T-helper 22 cell (primary cell): ENCODE results near the gene CFAP74.

Source experiments
- DNase-seq: peaks from one replicate; pipeline ENCODE4 v3.0.0-alpha.2; 2020; ENCODE audit warnings: low read depth

The CFAP74 gene

DNA sequence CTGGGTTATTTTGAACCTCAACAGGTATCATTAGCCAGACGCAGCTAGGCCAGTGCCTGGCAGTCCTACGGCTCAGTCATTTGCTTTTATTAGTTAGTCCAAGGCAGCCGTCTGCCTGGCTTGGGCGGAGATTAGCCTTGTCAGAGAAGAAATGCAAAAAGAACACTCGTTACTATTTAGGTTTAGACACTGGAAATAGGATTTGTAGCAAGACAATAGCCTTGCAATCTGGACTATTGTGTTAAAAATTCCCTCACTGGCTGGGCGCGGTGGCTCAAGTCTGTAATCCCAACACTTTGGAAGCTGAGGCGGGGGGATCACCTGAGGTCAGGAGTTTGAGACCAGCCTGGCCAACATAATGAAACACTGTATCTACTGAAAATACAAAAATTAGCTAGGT is 35.7 kb upstream of the CFAP74 start:
- DNase-seq = no peak

DNA sequence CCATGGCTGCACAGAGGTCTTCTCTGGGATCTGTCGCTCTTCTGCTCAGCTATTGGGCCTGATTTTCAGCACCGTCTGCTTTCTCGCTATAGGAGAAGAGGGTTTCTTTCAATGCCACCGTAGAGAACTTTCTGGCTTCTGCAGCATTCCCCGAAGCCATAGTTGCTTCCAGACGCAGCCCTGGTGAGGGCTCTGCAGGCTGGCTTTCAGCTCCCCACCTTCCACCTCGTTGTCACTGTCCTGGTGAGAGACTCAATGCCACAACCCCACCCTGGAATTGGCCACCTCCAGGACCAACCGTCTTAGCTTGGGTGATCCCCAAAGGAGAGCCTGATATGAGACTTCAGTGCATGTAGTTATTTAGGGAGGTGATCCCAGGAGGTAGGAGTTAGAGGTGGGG is 34.6 kb upstream of the CFAP74 start:
- DNase-seq = no peak

DNA sequence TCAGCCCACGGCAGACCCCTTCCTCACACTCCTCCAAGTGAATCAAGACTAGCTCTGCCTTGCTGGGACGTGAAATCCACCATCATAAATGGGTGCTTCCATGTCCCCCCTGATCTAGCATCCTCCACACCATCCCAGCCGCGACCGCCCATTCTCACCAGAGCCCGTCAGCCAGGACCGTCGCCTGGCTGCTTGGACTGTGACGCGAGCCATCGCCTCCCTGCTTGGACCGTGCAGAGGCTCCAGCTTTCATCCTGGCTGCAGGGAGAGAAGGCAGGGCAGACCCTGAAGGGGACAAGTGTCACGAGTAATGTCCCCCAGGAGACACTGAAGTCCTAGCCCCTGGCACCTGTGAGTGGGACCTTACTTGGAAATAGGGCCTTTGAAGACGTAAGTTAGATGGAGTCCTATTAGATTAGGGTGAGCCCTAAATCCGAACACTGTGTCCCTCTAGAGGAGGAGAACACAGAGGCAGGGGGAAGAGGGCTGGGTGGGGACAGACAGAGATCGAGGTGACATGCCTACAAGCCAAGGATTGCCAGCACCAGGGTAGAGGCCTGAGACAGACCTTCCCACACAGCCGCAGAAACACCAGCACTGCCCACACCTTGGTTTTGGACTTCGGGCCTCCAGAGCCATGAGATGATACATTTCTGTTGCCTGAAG is 33.9 kb upstream of the CFAP74 start:
- DNase-seq = no peak

DNA sequence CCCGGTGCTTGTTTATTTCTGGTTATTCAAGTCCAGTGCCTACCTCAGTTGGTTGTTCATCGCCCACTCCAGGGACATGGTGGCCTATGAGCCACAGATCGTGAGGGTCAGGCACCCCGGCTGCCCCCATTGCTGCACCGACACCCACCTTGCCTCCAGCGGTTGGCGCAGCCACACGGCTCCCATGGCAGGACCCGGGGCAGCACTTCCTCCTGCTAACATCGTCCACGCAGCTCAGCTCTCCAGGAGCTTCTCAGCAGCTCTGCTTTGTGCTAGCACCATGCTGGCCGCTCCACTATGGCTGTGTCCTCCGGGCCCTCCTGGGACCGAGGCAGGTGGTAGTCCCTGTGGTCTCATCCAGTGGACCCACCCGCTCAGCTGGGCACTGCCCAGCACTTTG is 32.7 kb upstream of the CFAP74 start:
- no peak for DNase-seq

DNA sequence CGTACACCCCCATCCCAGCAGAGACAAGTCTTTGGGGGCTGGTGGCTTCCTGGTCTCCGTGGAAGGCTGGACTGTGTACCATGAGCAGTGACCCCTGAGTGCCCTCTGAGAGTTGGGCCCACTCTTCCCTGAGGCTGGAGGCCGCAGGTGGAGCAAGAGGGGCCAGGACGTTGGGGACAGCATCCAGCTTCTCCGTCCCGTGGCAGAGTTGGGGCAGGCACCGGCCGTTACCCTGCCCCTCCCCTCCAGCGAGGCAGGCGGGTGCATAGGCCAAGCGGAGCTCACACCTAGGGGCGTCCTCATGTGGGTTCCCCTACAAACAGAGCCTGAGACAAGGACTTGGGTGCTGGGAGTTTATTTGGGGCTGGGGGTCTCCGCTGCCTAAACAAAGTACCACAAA is 29.6 kb upstream of the CFAP74 start:
- no peak for DNase-seq

DNA sequence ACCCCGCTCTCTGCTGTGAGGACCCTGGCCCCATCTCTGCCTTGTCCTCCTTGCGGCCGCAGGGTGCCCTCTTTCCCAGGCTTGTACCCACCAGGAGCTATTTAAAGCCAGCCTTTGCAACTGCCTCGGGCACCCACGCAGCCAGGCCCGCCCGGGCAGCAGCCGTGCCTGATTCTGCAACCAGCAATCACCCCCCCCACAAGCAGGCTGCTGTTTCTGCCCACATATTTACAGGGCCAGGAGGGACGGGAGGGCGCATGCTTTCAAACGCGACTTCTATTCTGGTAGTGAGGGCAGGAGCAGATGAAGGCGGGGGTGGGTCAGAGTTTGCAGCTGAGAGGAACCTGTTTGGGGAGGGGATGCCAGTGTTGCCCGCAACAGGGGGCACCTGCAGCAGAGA is 29.2 kb upstream of the CFAP74 start:
- DNase-seq = no peak

DNA sequence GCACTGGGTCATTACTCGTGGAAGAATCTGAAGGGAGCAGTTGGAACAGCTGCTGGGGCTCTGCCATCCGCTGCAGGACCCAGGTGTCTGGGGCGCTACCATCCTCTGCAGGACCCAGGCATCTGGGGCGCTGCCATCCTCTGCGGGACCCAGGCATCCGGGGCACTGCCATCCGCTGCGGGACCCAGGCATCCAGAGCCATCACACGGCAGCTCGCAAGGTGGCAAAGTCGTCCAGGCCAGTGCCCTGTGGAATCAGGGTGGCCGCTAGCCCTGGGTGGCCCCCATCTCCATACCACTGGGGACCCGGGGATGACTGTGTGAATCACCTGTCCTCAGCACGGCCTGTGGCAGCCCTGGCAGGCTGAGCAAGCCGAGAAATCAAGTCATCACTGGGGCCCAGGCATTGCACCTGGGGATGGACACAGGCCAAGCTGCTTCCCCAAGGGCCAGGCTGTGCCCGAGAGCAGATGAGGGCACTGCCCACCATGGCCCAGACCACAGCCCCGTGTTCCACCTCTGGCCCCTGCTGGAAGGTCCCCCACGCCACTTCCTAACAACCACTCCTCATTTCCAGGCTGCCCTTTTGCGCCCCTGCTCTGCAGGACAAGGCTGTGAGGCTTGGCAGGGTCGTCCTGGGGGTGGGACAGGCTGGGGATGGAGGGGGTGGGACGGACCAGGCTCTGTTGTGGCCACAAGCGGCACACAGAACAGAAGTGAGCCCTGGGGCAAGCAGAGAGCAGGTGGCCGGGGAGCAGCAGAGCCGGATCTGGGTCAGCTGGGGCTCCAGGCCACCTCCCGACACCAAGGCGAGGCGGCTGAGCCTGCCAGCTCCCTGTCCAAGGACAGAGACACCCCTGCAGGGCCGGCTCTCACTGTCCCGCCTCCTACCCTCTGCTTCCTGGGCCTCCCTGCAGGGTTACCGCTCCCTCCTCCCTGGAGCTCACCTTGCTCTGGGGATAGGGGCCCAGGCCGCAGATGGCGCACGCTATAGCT is 28.3 kb upstream of the CFAP74 start:
- DNase-seq = no peak

DNA sequence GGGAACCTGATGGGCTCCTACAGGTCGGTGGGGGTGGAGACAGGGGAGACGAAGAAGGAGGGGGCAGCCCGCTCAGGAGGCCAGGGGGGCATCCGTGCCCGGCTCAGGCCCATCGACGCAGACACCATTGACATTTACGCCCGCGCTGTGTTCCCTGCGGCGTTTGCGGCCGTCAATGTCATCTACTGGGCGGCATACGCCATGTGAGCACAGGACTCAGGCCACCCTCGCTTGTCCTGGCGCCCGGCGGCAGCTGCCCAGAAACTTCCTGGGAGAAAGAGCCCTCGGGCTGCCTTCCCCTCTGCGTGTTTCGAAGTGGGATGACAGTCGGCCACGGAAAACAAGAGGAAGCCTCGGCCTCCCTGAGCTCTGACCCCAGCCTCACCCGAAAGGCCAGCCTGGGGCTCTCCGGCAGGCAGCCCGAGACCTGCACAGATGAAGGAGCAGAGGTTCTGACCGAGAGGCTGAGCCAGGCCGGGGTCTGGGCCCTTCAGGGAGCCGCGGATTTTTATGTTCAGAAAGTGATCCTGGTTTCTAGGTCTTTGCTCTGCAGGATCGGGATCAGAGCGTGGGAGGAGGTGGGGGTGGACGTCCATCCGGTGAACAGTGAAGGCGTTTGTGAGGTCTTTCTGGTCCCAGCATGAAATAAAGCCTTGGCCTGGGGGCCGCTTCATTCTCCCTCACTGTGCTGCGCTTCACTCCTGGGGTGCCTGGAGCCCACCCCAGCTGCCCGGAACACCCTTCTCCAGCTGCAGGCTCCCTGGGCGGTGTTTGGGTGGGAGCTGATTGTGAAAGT is 26.7 kb upstream of the CFAP74 start:
- no peak for DNase-seq

DNA sequence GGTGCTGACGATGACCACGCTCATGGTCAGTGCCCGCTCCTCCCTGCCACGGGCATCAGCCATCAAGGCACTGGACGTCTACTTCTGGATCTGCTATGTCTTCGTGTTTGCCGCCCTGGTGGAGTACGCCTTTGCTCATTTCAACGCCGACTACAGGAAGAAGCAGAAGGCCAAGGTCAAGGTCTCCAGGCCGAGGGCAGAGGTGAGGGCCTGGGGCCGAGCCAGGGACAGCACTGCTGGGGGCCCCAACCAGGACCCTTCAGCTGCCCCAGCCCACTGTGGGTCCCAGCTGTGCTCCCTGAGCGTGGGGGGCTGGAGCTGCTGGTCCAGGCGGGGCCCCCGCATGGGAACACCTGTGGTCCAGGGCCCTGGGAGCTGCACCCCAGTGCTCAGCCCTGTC is 26.0 kb upstream of the CFAP74 start:
- DNase-seq = no peak

DNA sequence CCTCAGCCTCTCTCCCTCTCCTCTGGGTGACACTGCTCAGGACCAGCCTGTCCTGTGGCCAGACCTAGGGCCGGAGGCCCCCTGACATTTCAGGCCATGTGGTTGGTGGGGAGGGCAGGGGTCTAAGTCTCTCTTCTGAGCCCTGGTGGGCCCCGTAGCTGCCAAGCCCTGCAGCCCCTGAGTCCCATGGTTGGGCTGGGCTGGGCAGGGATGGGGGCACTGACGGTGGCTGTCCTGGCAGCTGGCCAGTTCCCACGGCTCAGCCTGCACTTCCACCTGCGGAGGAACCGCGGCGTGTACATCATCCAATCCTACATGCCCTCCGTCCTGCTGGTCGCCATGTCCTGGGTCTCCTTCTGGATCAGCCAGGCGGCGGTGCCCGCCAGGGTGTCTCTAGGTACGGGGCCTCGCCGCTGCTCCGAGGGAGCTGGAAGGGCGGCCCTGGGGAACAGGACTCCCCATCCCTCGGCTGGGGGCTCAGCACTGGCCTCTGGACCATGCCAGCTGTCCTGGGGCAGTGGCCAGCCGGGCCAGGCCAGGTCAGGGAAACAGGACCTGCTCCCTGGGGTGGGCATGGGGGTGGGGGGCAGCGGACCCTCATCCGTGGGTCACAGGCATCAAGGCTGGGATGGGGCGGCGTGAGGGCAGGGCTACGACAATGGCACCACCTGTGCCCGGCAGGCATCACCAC is 25.4 kb upstream of the CFAP74 start:
- no peak for DNase-seq

DNA sequence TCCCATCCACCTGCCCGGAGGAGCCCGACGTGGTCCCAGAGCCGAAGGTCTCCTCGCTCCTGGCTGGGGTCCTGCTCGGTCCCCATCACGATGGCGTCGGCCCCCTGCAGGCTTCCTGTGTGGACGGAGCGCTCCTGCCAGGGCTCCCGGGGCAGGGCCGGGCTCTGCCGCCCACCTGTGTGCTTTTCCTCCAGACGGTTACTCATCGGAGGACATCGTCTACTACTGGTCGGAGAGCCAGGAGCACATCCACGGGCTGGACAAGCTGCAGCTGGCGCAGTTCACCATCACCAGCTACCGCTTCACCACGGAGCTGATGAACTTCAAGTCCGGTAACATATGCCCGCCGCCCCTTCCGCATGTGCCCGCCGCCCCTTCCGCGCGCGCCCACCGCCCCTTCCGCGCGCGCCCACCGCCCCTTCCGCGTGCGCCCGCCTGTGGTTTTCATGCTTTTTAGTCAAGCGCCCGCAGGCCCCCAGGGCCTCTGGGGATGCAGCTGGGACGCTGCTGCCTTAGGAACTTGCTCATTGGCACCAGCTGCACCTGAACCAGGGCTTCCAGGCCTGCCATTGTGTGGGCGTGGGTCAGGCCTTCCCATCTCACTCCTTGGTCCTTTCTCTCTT is 24.5 kb upstream of the CFAP74 start:
- no peak for DNase-seq

DNA sequence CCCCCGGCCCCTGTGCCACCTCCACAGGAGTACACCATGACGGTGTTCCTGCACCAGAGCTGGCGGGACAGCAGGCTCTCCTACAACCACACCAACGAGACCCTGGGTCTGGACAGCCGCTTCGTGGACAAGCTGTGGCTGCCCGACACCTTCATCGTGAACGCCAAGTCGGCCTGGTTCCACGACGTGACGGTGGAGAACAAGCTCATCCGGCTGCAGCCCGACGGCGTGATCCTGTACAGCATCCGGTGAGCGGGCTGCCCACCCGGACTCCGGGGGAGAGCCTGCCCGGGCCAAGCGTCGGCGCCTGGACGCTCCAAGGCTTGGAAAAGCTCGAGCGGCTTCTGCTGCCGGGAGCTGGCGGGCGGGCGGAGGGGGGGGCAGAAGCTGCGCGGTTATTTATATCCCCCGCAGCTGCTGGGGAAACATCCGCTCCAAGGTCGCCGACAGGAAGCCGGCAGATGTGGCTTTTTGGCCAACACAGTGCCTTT is 21.9 kb upstream of the CFAP74 start:
- DNase-seq = no peak

DNA sequence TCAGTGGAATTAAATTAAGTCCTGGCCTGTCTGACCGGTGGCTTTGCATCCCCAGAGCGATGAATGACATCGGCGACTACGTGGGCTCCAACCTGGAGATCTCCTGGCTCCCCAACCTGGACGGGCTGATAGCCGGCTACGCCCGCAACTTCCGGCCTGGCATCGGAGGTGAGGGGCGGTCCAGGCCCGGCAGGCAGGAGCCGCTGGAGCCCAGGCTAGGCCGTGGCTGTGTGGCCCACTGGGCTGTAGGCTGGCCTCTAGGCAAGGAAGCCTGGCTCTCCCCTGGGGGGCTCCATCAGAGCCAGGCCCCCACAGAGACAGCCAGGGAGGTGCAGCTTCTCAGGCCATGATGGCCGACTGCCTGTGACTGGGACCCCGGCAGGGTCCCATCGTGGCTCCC is 21.3 kb upstream of the CFAP74 start:
- no peak for DNase-seq

DNA sequence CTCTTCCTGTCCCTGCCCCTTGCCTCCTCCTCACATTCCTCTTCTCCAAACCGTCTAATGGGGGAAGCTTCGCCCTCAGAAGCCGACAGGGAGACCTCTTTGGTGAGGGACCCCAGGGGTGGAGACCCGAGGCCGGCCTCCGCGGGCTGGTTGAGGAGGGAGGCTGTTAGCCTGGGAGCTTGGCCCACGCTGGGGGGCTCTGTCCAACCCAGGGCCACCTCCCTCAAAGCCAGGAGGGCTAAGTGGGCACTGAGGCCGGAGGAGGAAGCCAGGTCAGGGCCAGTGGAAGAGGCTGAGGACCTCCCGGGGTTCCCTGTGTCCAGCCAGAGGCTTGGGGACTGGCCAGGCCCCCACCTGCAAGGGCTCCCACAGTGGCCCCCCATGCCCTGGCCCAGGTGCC is 20.9 kb upstream of the CFAP74 start:
- no peak for DNase-seq

DNA sequence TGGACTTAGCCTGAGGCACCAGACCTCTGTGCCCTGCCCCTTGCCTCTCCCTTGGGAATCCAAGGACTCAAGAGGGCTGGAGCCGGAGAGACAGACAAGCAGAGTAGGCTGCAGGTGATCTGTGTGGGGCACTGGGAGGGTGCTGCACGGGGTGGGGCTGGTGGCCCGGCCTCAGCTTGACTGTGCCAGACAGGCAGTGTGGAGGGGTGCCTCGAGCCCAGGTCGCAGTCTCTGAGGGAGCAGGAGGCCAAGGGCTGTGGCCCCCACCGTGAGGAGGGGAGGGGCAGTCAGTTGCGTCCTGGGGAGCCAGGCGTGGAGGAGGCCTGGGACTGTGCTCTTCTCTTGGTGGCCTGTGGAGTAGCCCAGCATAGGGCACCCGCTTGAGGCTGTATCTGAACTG is 19.6 kb upstream of the CFAP74 start:
- DNase-seq = no peak

DNA sequence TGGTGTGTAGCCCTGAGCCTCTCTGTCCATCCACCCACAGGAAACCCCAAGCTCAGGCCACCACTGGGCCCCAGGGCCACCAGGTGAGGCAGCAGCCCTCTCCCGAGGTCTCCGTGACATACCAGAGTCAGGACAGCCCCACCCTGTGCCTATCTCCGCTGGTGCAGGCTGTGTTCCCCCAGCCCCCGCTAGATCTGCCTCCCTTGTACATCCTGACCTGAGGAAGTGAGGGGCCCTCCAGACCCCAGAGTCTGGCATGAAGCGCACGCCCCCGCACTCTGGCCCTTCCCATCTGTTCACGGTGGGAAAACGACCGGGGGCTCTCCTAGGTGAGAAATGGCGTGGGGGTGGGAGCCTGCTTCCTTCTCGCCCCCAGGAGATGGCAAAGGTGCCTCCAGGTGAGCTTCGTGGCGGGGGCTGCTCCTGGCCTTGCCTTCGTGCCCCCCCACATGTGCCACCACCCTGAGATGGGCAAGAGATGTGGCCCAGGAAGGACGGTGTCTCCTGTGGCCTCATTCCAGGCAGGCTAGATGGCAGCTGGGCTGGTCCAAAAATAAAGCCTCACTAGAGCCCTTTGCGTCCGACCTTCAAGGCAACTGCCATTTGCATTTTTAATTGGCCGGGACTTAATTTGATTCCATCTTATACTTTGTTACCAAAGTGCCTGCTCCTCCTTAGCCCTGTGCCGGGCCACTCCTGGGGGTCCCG is 18.6 kb upstream of the CFAP74 start:
- no peak for DNase-seq

DNA sequence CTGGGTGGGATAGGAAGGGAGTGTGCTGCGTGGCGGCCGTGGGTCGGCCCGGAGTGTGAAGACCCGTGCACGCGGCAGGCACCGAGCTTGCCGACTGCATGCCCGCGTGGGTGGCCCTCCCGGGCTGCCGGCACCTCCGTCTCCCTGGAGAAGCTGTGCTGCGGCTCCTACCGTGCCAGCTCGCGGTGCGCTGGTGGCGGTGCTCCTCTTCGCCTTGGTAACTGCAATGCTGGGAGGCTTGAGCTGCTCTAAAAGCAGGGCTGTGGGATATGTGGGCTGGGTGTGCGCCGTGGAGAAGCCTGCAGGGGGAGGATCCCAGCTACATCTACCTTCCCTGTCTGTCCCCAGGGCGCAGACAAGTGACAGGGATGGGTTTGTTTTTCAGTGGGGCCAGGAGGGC is 18.0 kb upstream of the CFAP74 start:
- DNase-seq = no peak

DNA sequence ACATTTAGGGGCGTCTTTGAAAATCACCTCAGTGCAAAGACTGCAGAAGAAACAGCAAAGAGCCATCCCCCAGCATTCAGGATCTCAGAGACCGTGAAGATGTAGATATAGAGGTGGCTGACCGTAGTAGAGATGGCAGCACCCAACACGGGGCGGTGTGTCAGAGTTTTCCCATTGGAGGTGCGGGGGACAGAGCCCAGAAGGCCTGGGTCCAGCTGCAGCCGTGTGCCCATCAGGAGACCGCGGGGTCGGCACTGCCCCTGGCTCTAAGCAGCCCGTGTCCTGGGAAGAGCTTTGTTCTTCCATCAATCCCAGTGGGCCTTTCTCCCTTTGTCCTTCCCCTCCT is 16.7 kb upstream of the CFAP74 start:
- no peak for DNase-seq

DNA sequence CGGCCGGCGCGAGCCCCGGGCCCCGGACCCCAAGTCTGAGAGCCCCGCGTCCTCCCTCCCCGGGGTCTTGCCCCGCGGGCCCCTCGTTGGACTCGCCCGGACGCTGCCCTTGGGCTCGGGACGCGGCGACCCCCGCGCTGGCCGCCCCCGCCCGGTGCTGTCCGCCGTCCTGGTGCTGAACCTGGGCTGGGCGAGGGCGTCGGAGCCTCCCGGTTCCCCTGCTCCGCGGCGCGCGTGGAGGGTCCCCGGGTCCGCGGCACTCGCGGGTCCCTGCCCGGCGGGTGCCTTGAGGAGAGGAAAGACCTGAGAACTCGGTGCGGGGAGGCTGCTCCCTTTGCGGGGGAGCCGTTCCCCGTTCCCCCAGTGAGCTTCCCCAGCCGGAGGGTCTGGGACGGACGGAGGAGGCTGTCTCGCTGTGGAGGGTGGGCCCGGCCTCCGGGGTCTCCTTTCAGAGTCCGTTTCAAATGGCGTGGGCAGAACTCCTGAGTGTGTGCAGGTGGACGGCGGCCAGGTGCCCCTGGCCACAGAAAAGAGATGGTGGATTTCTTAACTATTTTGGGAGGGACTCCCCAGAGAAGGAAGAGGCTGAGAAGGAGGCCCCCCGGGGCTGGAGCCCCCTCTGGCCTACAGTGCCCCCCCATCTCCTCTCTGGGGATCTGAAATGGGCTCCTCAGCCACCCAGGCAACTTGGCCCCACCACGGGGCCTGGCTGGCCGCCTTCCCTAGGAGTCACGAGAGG is 16.2 kb upstream of the CFAP74 start:
- no peak for DNase-seq

DNA sequence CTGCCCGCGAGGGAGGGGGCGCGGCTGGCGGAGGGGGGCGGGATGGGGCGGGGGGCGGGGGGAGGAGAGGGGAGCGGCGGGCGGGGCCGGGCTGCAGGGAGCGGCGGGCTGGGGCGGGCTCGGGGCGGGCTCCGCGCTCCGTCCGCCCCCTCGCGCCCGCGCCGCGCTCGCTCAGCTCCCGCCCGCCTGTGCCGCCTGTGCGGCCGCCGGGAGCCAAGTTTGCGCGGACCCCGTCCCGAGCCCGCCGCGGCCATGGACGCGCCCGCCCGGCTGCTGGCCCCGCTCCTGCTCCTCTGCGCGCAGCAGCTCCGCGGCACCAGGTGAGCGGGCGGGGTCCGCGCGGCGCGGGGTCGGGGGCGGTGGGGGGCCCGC is 15.6 kb upstream of the CFAP74 start, which contains the start of gene GABRD:
Gene GABRD (plus strand): TSS at position 174 of the 372 bp plus-strand sequence. CDS start 79 bp downstream, at position 253.
- DNase-seq = no peak
